PFSK-1 (cell line): ENCODE results near the gene BTG2.

Experiments used
- TAF1 ChIP-seq: IDR thresholded peaks from 2 replicates; pipeline ENCODE4 v1.6.1; 2012; ENCODE audit warnings: low read length, control low read depth, borderline replicate concordance; ENCODE audit not compliant: insufficient read depth
- TF ChIP-seq, protein P1 (sequence below), 2 experiments: IDR thresholded peaks; 2 replicates each; pipeline versions ENCODE4 v1.6.1 to v1.8.0; 2011 to 2012; ENCODE audit warnings: low read depth in 2 of 2, low read length in 2 of 2, control low read depth in 1 of 2, inconsistent platforms in 1 of 2, mild to moderate bottlenecking in 1 of 2, moderate library complexity in 1 of 2; ENCODE audit not compliant: insufficient read depth in 1 of 2

DNA sequence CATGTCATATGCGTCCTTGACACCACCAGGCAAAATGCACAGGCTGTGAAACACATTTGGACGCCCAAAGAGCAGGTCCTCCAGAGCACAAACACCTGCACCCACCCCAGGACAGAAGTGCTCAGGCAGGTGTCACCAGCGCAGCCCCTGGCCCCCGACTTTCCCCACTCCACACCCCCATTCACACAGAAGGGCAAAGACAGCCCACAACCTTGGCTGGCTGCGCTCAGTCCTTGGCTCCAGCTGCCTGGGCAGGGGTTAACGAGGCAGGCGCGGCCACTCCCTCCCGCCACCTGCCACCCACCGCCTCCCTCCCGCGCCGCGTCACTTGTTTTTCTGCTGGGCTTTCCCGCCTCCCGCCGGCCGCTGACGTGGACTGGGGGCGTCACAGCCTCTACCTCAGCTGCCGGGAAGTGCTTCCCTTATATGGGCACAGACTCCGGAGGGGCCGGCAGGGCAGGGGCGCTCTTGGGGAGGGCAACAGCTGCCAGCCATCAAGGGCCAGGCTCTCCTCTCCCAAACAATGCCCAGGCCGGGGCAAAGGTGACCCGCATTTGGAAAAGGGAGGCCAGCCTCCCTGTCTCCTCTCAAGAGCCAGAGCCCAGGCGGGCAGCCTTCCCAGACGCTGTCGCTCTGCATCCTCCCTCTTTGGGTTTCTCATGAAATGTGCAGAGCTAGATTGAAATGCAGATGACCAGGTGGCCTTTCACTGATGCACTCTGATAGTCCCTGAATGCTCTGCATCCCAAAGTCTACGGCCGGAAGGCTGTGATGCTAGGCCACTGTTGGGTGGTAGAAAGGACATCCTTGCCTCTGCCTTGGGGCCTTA, 14.8 kb upstream of the BTG2 start:
- TF ChIP-seq TAF1, result no peak
- TF ChIP-seq, protein P1, sequence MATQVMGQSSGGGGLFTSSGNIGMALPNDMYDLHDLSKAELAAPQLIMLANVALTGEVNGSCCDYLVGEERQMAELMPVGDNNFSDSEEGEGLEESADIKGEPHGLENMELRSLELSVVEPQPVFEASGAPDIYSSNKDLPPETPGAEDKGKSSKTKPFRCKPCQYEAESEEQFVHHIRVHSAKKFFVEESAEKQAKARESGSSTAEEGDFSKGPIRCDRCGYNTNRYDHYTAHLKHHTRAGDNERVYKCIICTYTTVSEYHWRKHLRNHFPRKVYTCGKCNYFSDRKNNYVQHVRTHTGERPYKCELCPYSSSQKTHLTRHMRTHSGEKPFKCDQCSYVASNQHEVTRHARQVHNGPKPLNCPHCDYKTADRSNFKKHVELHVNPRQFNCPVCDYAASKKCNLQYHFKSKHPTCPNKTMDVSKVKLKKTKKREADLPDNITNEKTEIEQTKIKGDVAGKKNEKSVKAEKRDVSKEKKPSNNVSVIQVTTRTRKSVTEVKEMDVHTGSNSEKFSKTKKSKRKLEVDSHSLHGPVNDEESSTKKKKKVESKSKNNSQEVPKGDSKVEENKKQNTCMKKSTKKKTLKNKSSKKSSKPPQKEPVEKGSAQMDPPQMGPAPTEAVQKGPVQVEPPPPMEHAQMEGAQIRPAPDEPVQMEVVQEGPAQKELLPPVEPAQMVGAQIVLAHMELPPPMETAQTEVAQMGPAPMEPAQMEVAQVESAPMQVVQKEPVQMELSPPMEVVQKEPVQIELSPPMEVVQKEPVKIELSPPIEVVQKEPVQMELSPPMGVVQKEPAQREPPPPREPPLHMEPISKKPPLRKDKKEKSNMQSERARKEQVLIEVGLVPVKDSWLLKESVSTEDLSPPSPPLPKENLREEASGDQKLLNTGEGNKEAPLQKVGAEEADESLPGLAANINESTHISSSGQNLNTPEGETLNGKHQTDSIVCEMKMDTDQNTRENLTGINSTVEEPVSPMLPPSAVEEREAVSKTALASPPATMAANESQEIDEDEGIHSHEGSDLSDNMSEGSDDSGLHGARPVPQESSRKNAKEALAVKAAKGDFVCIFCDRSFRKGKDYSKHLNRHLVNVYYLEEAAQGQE (IDR thresholded peaks at IDR 0.05; ENCODE audit: insufficient read depth in 1 of 2, low read depth in 2 of 2, low read length in 2 of 2), result no peak
